Adipocyte (in vitro differentiated cells): ENCODE measurements around the gene BRICD5.
A peak's percentile ranks its signal among the peaks of the same experiment; 100 is the strongest.

Experiments used
- DNase-seq: peaks from one replicate; pipeline ENCODE4 v3.0.0-alpha.2; 2015; ENCODE audit warnings: low read depth
- H3K27me3 ChIP-seq: replicated peaks from 2 replicates; pipeline ENCODE4 v1.7.0; 2013; ENCODE audit warnings: mild to moderate bottlenecking, low read length, moderate library complexity; ENCODE audit not compliant: control insufficient read depth, insufficient read depth
- H3K36me3 ChIP-seq: 2 replicates; pipeline ENCODE4 v1.7.0; 2013; ENCODE audit warnings: low read length, mild to moderate bottlenecking, moderate library complexity; ENCODE audit not compliant: control insufficient read depth, insufficient read depth, severe bottlenecking
- H3K4me1 ChIP-seq: 2 replicates; pipeline ENCODE4 v1.7.0; 2013; ENCODE audit warnings: mild to moderate bottlenecking, low read length, moderate library complexity; ENCODE audit not compliant: control insufficient read depth, insufficient read depth
- H3K4me3 ChIP-seq: 2 replicates; pipeline ENCODE4 v1.7.0; 2013; ENCODE audit warnings: mild to moderate bottlenecking, low read length, moderate library complexity
- H3K9ac ChIP-seq: 2 replicates; pipeline ENCODE4 v1.7.0; 2013; ENCODE audit warnings: mild to moderate bottlenecking, low read length, moderate library complexity
- H3K9me3 ChIP-seq: 2 replicates; pipeline ENCODE4 v1.7.0; 2013; ENCODE audit warnings: mild to moderate bottlenecking, low read length, moderate library complexity; ENCODE audit not compliant: control insufficient read depth

The BRICD5 gene

DNA sequence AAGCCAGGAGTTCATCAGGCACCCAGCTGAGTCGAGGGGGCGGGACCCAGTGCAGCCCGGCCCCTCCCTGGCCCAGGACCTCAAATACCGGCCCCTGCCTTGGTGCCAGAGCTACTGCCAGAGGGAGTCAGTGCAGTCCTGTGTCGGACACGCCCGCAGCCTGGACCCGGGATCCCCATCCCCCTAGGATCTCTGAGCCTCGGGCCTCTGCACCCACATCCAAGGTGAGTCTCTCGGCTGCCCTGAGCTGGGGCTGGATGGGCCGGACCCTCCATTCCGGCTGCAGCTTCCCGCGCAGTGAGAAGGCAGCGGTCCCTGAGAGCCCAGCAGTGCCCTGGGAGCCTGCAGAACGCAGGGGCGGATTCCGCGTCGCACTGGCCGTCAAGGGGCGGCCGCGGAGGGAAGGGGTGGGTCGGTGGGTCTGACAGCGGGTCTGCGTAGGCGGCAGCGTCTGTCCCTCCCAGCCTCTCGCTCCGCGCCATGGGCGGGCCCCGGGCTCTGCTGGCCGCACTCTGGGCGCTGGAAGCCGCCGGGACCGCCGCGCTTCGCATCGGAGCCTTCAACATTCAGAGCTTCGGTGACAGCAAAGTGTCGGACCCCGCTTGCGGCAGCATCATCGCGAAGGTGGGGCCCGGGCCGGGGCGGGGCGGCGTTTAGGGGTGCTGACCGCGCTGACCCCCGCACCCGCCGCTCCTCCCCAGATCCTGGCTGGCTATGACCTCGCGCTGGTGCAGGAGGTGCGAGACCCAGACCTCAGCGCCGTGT is 25.9 kb upstream of the BRICD5 start, which contains the start of gene DNASE1L2:
DNASE1L2 (plus strand) TSS at position 108 of the 765 bp plus-strand sequence; CDS start at position 481, 373 bp downstream.
- Histone ChIP-seq H3K36me3 (peaks cover 41% of the 10 kb centered on the region), H3K4me1 (peaks cover 19% of the 10 kb centered on the region), H3K9me3 (no peaks in the 10 kb centered on the region), H3K27me3 (no peaks in the 10 kb centered on the region), H3K4me3 (peak within 1 kb of the TSS; percentile 56), H3K9ac (peak within 1 kb of the TSS; percentile 60)
- peak; percentile 35 for DNase-seq

DNA sequence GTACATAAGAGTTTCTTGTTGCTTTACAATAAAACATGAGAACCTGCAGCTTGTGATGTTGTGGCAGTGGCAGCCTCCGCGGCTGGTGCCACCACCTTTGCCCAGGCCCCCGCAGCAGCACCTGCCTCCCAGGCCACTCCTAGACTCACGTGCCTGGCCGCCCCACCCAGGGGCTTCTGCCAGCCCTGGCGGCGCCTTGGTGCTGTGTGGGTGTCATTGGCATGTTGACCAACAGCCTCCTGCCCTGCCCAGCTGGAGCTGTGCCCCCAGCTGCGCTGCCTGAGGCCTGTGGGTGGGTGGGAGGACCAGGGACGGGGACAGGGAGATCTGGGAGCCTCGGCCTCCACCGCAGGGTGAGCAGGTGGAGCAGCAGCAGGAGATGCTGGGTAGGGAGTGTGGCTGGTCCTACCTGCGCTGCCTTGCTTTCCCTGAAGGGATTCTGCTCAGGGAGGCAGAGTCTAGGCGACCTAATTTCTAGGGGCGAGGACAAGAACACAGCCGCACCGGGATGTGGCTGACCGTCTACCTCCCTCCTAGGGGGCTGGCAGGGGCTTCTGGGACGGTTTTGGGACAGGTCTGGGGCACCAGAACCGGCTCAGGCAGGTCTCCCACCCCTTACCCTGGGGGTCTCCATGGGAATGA is 25.2 kb upstream of the BRICD5 start:
- no peak overlapping the region for H3K4me3 ChIP-seq

DNA sequence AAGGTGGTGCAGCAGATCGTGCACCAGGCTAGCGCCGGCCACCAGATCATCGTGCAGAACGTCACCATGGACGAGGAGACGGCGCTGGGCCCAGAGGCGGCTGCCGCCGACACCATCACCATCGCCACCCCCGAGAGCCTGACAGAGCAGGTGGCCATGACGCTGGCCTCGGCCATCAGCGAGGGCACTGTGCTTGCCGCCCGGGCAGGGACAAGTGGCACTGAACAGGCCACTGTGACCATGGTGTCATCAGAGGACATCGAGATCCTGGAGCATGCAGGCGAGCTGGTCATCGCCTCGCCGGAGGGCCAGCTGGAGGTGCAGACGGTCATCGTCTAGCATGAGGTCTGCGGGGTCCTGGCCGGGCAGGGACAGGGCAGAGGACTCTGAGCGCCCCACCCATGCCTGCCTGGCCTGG is 24.6 kb upstream of the BRICD5 start:
- Histone ChIP-seq H3K36me3 (peaks cover 47% of the 10 kb centered on the region), H3K4me3 (no peak overlapping the region), H3K4me1 (peaks cover 19% of the 10 kb centered on the region), H3K9me3 (no peaks in the 10 kb centered on the region), H3K9ac (no peak overlapping the region), H3K27me3 (no peaks in the 10 kb centered on the region)
- no peak for DNase-seq

More for the DNA sequence above, 25.2 kb upstream of the BRICD5 start:
- Histone ChIP-seq H3K9ac (no peak overlapping the region), H3K36me3 (peaks cover 47% of the 10 kb centered on the region), H3K9me3 (no peaks in the 10 kb centered on the region), H3K27me3 (no peaks in the 10 kb centered on the region), H3K4me1 (peaks cover 19% of the 10 kb centered on the region)
- no peak for DNase-seq

DNA sequence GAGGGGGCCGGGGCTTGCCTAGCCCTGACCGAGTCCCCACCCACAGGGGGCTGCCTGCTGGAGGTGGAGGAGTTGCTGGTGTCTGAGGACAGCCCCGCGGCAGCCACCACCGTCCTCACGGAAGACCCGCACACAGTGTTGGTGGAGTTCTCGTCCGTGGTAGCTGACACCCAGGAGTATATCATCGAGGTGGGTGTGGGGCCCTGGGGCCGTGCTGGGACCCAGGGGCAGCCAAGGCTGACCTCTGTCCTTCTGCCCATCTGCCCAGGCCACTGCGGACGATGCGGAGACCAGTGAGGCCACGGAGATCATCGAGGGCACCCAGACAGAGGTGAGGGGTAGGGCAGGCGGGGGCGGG is 24.1 kb upstream of the BRICD5 start:
- H3K4me1 ChIP-seq = peaks cover 19% of the 10 kb centered on the region
- peaks cover 47% of the 10 kb centered on the region for H3K36me3 ChIP-seq
- no peak for DNase-seq
- H3K4me3 ChIP-seq = no peak overlapping the region
- no peak overlapping the region for H3K9ac ChIP-seq
- no peaks in the 10 kb centered on the region for H3K9me3 ChIP-seq
- H3K27me3 ChIP-seq = no peaks in the 10 kb centered on the region

DNA sequence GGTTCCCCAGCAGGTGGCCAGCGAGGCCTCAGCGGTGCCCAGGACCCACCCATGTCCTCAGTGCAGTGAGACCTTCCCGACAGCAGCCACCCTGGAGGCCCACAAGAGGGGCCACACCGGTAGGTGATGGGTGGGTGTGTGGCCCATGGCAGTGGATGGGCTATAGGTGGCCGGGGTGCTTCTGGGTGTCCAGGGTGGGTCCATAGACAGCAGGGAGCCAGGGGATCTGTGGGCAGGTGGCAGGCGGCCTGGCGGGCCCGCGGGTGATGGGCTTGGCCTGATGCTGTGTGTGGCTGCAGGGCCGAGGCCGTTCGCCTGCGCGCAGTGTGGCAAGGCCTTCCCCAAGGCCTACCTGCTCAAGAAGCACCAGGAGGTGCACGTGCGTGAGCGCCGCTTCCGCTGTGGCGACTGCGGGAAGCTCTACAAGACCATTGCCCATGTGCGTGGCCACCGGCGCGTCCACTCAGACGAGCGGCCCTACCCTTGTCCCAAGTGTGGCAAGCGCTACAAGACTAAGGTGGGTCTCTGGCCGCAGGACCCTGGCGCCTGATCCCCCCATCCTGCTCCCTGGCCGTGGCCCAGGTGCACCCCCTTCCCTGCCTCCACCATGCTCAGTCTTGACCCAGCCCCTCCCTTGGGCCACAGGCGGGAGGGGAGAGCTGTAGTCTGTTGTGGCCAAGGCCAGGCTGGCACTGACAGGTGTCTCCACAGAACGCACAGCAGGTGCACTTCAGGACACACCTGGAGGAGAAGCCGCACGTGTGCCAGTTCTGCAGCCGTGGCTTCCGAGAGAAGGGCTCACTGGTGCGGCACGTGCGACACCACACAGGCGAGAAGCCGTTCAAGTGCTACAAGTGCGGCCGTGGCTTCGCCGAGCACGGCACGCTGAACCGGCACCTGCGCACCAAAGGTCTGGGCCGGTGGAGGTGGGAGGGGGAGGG is 23.5 kb upstream of the BRICD5 start:
- Histone ChIP-seq H3K4me3 (no peak overlapping the region), H3K9ac (no peak overlapping the region), H3K27me3 (no peaks in the 10 kb centered on the region), H3K36me3 (peaks cover 51% of the 10 kb centered on the region), H3K9me3 (no peaks in the 10 kb centered on the region), H3K4me1 (peaks cover 15% of the 10 kb centered on the region)
- DNase-seq = no peak

DNA sequence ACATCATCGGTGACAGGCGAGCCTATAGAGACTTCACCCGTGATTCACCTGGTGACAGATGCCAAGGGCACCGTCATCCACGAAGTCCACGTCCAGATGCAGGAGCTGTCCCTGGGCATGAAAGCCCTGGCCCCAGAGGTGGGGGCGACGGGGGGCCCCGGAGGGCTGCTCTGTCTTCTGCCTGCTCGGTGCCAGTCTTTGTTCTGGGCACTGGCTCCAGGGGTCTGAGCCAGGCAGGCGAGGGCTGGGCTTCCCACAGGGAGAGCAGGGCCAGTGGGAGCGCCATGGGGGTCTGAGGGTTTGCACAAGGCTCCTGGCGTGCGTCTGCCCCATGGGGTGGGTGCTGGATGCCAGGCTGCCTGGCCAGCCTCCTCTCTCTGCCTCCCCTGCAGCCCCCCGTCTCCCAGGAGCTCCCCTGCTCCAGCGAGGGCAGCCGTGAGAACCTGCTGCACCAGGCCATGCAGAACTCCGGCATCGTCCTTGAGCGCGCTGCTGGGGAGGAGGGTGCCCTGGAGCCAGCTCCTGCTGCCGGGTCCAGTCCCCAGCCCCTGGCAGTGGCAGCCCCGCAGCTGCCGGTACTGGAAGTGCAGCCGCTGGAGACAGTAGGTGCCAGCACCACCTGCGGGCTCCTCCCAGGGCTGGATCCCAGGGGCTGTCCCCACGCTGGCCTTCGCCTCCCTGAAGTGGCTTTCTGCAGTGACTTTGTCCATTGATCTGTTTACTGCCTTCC is 22.5 kb upstream of the BRICD5 start:
- no peaks in the 10 kb centered on the region for H3K9me3 ChIP-seq
- peaks cover 61% of the 10 kb centered on the region for H3K36me3 ChIP-seq
- H3K27me3 ChIP-seq = no peaks in the 10 kb centered on the region
- no peak overlapping the region for H3K4me3 ChIP-seq
- peaks cover 5% of the 10 kb centered on the region for H3K4me1 ChIP-seq
- no peak overlapping the region for H3K9ac ChIP-seq
- no peak for DNase-seq

DNA sequence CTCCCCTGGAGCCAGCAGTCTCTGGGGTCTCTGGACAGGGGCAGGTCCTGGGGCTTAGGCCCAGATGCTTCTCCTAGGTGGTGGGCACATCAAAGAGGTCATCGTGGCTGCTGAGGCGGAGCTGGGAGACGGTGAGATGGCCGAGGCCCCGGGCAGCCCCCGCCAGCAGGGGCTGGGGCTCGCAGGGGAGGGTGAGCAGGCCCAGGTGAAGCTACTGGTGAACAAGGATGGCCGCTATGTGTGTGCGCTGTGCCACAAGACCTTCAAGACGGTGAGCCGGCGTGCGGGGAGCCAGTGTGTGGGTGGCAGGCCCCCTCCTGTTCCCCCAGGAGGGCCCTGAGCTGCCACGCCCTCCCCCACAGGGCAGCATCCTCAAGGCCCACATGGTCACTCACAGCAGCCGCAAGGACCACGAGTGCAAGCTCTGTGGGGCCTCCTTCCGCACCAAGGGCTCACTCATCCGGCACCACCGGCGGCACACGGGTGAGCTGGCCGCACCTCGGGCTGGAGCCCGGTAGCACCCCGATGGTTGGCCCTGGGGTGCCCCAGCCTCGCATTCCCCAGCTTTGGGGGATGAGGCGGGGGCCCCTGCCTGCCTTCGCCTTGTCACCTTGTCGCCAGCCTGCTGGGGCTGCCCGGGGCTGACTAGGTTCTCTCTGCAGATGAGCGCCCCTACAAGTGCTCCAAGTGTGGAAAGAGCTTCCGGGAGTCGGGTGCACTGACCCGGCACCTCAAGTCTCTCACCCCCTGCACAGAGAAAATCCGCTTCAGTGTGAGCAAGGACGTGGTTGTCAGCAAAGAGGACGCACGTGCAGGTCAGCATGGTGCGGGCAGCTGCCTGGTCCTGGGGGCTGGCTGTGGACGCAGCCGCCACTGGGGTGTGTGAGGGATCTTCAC is 21.7 kb upstream of the BRICD5 start:
- Histone ChIP-seq H3K27me3 (no peaks in the 10 kb centered on the region), H3K4me3 (no peak overlapping the region), H3K4me1 (peaks cover 4% of the 10 kb centered on the region), H3K9ac (no peak overlapping the region), H3K36me3 (peaks cover 61% of the 10 kb centered on the region), H3K9me3 (no peaks in the 10 kb centered on the region)
- DNase-seq = no peak

DNA sequence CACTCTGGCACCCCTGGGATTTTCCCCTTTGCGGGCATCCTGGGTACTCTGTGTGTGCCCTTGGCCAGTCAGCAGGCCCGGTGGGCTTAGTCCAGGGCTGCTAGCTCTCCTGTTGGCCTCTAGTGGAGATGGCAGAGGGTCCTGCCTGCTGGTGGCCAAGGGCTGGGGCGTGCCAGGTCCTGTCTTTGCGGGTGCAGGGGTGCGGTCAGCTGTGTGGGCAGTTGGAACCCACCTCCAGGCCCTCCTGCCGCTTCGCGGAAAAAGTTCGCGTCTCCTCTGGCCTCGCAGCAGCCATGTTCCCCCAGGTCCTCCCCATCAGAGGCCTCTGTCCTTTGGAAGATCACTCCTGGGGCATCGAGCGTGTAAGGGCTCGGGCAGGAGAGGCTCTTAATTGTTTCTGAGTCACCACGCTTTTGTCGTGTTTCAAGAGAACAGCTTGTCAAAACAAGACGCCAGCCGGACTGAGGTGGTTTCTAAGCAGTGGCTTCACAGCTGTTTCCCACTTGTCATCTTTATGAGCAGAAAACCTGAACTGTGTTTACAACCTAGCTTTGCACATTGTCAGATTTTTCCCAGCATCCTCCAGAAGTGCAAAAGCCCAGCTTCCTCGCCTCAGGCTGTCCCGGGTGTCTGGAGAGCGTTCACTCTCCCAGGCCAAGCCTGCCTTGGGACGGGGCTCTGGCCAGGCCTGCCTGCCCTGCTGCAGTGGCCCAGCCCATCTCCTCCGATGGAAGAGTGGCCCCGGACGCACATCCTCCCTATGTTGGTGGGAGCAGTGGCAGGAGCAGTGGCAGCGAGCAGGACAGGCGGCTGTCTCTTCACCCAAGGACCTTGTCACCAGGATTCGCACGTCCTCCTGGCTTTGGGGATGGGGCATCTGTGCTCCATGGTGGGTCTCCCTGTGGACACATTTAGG is 20.6 kb upstream of the BRICD5 start:
- Histone ChIP-seq H3K9ac (no peak overlapping the region), H3K36me3 (peaks cover 61% of the 10 kb centered on the region), H3K4me3 (no peak overlapping the region), H3K4me1 (peaks cover 2% of the 10 kb centered on the region), H3K27me3 (no peaks in the 10 kb centered on the region), H3K9me3 (no peaks in the 10 kb centered on the region)
- no peak for DNase-seq

DNA sequence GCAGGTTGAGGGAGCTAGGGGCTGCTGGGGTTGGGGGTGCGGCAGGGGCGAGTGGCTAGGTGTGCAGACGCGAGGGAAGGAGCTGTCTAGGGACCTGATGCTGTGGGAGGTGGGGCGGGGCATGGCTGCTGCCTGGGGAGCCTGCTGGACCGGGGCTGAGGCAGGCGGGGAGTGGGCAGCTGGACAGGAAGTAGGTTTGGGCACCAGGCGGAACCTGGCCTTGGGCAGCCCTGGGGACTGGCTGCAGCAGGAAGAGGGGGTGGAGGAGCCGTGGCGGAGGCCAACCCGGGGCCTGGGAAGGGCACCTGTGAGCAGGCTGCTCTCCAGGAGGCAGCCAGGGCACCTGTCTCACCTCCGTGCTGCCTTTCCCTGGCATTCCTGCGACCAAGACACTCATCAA is 19.7 kb upstream of the BRICD5 start:
- Histone ChIP-seq H3K36me3 (peaks cover 60% of the 10 kb centered on the region), H3K4me3 (no peak overlapping the region), H3K9me3 (no peaks in the 10 kb centered on the region), H3K27me3 (no peaks in the 10 kb centered on the region), H3K9ac (no peak overlapping the region), H3K4me1 (peaks cover 5% of the 10 kb centered on the region)
- no peak for DNase-seq
